Mucosa of stomach (tissue), 1 donor: ENCODE measurements around the gene IQSEC3.
"Not testable (repeated sequence)": the region's sequence is repeated elsewhere in the genome, so short reads cannot be mapped to it uniquely, and the experiment has no call there.

Experiments
- H3K27me3 ChIP-seq: one replicate; pipeline ENCODE4 v1.7.0; 2013; ENCODE audit warnings: mild to moderate bottlenecking, low read length; ENCODE audit not compliant: control insufficient read depth, insufficient read depth
- H3K36me3 ChIP-seq: one replicate; pipeline ENCODE4 v1.7.0; 2013; ENCODE audit warnings: low read length; ENCODE audit not compliant: control insufficient read depth, insufficient read depth
- H3K4me1 ChIP-seq: one replicate; pipeline ENCODE4 v1.7.0; 2013; ENCODE audit warnings: mild to moderate bottlenecking, low read length; ENCODE audit not compliant: control insufficient read depth, insufficient read depth
- H3K4me3 ChIP-seq: one replicate; pipeline ENCODE4 v1.7.0; 2013; ENCODE audit warnings: low read length
- H3K9ac ChIP-seq: one replicate; pipeline ENCODE4 v1.7.0; 2013; ENCODE audit warnings: mild to moderate bottlenecking, low read length, moderate library complexity
- H3K9me3 ChIP-seq: one replicate; pipeline ENCODE4 v1.7.0; 2013; ENCODE audit warnings: mild to moderate bottlenecking, low read length, moderate library complexity; ENCODE audit not compliant: control insufficient read depth
- donor health status: Pancreatic carcinoma.

IQSEC3 gene

GRCh38 chr12:185576-185955, 119.0 kb downstream of the IQSEC3 start:
- Histone ChIP-seq H3K9ac (no peak overlapping the region), H3K27me3 (peaks cover 17% of the 10 kb centered on the region), H3K4me1 (peaks cover 11% of the 10 kb centered on the region), H3K9me3 (no peaks in the 10 kb centered on the region), H3K4me3 (no peak overlapping the region), H3K36me3 (no peaks in the 10 kb centered on the region)

- no peak overlapping the region for H3K9ac ChIP-seq
- no peaks in the 10 kb centered on the region for H3K36me3 ChIP-seq
- H3K27me3 ChIP-seq, result peaks cover 23% of the 10 kb centered on the region
- H3K9me3 ChIP-seq, result no peaks in the 10 kb centered on the region
- H3K4me3 ChIP-seq, result no peak overlapping the region
- peaks cover 11% of the 10 kb centered on the region for H3K4me1 ChIP-seq
These were observed 119.5 kb downstream of the IQSEC3 start for GRCh38 chr12:186006-186625.

GRCh38 chr12:187986-188909, 121.7 kb downstream of the IQSEC3 start:
- H3K9me3 ChIP-seq, H3K36me3 ChIP-seq, H3K9ac ChIP-seq, H3K4me1 ChIP-seq: not testable (repeated sequence)
- peak overlapping the region; percentile 8 for H3K4me3 ChIP-seq
- H3K27me3 ChIP-seq, result peaks cover 25% of the 10 kb centered on the region

- Histone ChIP-seq H3K36me3 (no peaks in the 10 kb centered on the region), H3K4me1 (peaks cover 6% of the 10 kb centered on the region), H3K9me3 (no peaks in the 10 kb centered on the region), H3K4me3 (peak overlapping the region; percentile 8), H3K9ac (peak overlapping the region; percentile 47), H3K27me3 (peaks cover 25% of the 10 kb centered on the region)
These were observed 122.5 kb downstream of the IQSEC3 start for GRCh38 chr12:188910-189621.

- peaks cover 6% of the 10 kb centered on the region for H3K4me1 ChIP-seq
- H3K36me3 ChIP-seq, result no peaks in the 10 kb centered on the region
- H3K4me3 ChIP-seq, result no peak overlapping the region
- H3K9ac ChIP-seq, result peak overlapping the region; percentile 47
- H3K27me3 ChIP-seq, result peaks cover 29% of the 10 kb centered on the region
- no peaks in the 10 kb centered on the region for H3K9me3 ChIP-seq
These were observed 123.0 kb downstream of the IQSEC3 start for GRCh38 chr12:189622-189962.

- peaks cover 40% of the 10 kb centered on the region for H3K27me3 ChIP-seq
- H3K9me3 ChIP-seq, result no peaks in the 10 kb centered on the region
- no peak overlapping the region for H3K9ac ChIP-seq
- H3K4me1 ChIP-seq, result peaks cover 6% of the 10 kb centered on the region
- H3K4me3 ChIP-seq, result no peak overlapping the region
- H3K36me3 ChIP-seq, result no peaks in the 10 kb centered on the region
These were observed 124.3 kb downstream of the IQSEC3 start for GRCh38 chr12:190881-191280.

- Histone ChIP-seq H3K4me1 (peaks cover 6% of the 10 kb centered on the region), H3K9ac (no peak overlapping the region), H3K4me3 (no peak overlapping the region), H3K36me3 (no peaks in the 10 kb centered on the region), H3K9me3 (no peaks in the 10 kb centered on the region), H3K27me3 (peaks cover 40% of the 10 kb centered on the region)
These were observed 125.0 kb downstream of the IQSEC3 start for GRCh38 chr12:191541-191940.

GRCh38 chr12:193261-193660, 126.7 kb downstream of the IQSEC3 start:
- Histone ChIP-seq H3K9ac (no peak overlapping the region), H3K27me3 (peaks cover 40% of the 10 kb centered on the region), H3K9me3 (no peaks in the 10 kb centered on the region), H3K4me3 (no peak overlapping the region), H3K4me1 (peaks cover 6% of the 10 kb centered on the region), H3K36me3 (no peaks in the 10 kb centered on the region)

GRCh38 chr12:194276-194675, 127.7 kb downstream of the IQSEC3 start:
- Histone ChIP-seq H3K27me3 (peaks cover 46% of the 10 kb centered on the region), H3K4me1 (peaks cover 4% of the 10 kb centered on the region), H3K9ac (no peak overlapping the region), H3K4me3 (no peak overlapping the region), H3K36me3 (no peaks in the 10 kb centered on the region), H3K9me3 (no peaks in the 10 kb centered on the region)

GRCh38 chr12:195156-195555, 128.6 kb downstream of the IQSEC3 start:
- Histone ChIP-seq H3K9ac (no peak overlapping the region), H3K36me3 (no peaks in the 10 kb centered on the region), H3K4me3 (no peak overlapping the region), H3K9me3 (no peaks in the 10 kb centered on the region), H3K4me1 (peaks cover 4% of the 10 kb centered on the region), H3K27me3 (peaks cover 44% of the 10 kb centered on the region)

- H3K36me3 ChIP-seq, result no peaks in the 10 kb centered on the region
- no peak overlapping the region for H3K9ac ChIP-seq
- H3K4me1 ChIP-seq, result peaks cover 4% of the 10 kb centered on the region
- H3K9me3 ChIP-seq, result no peaks in the 10 kb centered on the region
- H3K27me3 ChIP-seq, result peaks cover 42% of the 10 kb centered on the region
- no peak overlapping the region for H3K4me3 ChIP-seq
These were observed 129.4 kb downstream of the IQSEC3 start for GRCh38 chr12:195951-196350.

- no peaks in the 10 kb centered on the region for H3K36me3 ChIP-seq
- H3K4me3 ChIP-seq, result no peak overlapping the region
- H3K9me3 ChIP-seq, result no peaks in the 10 kb centered on the region
- H3K9ac ChIP-seq, result no peak overlapping the region
- peaks cover 42% of the 10 kb centered on the region for H3K27me3 ChIP-seq
- peaks cover 4% of the 10 kb centered on the region for H3K4me1 ChIP-seq
These were observed 129.9 kb downstream of the IQSEC3 start for GRCh38 chr12:196436-196835.
